HG03565 (cell line): Measurements from ENCODE around the gene RASAL3.
A peak's percentile ranks its signal among the peaks of the same experiment; 100 is the strongest.
"Not testable (repeated sequence)": the region's sequence is repeated elsewhere in the genome, so short reads cannot be mapped to it uniquely, and the experiment has no call there.

Experiments used
- ATAC-seq: cut with Tn5 transposase; IDR thresholded peaks from one replicate; pipeline ENCODE4 v1.9.1; 2021; ENCODE audit warnings: mild to moderate bottlenecking, moderate library complexity; ENCODE audit not compliant: unreplicated experiment

RASAL3 gene

DNA sequence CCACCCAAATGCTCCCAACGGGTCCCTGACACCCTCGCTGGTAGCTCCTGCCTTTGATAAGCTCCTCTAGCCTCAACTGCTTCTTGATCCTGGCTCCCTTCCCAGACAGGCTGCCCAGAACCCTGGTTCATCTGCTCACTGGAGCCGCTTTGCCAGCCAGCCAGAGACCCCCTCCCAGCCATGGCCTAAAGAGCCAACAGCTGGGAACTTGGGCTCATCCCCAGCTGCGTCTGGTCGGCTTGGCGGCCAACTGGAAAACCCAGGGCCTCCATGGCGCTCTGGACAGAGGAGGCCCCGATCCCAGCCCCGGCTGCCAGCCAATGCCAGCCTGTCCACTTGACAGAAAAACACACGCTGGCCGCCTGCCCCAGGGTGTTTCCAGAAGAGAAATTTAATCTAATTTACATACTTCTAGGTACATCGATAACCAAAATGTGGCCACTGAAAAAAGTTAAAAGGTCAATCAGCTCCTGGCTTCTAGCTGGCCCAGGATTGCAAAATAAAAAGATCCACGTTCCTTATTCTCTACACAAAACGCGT lies 42.6 kb downstream of the RASAL3 start:
- ATAC-seq = no peak

DNA sequence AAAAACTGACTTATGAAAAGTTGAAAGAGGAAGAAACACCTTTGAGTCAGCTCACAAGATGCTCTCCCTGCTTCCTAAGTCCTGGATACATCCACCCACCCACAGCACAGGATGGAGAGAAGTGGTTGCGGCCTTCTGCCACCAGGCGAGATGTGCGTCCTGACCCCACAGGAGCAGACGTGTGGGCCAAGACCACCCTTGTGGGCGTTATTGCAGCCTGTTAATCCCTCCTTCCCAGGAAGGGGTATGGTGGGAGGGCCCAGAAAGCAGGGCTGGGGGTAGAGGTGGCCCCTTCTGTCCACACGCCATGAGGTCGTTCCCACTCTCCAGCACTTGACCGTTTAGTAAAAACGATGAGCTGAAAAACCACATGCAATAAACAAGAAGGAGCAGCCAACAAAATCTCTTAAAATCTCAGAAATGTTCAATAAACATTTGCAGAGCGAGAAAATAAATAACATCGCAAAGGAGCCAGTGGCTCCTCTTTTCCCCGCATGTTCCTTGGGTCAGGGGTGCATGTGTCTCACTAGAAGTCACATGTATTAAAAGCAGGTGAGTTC lies 43.1 kb downstream of the RASAL3 start:
- ATAC-seq = no peak

DNA sequence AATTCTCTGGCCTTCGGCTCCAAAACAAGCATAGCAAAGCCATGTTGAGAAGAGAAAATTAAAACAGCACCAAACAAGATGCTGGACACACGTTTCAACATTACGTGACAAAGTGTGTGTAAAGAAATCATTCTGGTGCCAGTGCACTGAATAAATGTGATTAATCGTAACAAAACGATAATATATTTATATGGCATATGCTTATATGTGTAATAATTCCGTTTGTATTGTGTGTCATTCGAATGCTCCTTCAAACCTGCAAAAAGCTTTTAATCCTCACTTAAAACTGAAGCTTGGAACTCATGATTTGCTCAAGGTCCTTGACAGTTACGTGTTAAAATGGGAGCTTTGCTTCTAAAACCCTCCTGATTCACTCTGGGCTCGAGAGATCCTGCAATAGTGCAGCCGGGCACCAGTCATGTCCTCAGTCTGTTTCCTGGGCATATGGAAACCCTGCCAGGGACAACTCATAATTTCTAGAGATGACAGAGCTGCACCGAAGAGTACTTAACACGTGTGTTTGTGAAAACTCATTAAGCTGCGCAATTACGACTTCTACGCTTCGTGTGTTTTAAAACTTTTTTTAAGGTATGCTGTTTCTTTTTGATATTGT lies 44.8 kb downstream of the RASAL3 start:
- no peak for ATAC-seq

DNA sequence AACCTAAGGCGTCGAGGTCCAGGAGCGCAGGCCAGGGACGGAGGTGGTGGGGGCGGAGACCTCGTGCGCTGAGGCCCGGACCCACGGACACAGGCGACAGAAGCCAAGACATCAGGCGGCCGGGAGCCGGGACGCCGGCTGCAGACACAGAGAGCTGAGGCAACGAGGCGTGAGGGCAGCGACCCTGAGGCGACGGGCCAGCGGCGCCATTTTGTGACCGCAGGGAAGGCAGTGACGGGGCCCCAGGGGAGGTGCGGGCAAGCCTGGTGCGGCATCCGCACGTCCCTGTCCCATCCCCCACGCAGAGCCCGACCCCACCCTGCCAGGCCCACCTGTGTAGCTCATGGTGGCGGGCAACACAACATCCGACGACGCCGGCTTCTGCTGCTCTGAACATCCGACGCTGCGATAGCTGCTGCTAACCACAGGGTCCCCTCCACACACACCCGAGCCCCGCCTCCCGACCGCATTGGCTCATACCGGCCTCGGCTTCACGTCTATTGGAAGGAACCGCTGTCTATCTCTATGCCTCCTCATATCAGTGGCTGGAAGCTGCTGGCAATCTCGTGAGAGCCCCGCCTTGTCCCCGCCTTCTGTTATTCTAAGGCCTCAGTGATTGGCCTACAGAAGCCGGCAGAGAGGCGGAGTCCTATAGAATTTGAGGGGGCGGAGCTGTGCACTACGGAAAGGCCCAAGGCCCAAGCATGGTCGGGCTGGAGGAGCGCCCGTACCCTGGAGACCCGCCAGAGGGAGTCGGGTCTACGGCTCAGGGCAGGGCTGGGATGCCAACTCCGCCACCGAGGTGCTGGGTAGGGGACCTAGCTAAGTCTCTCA lies 45.5 kb downstream of the RASAL3 start, which contains the start of gene AKAP8L:
AKAP8L (minus strand) TSS at position 410 of the 834 bp plus-strand sequence; CDS start at position 345, 65 bp downstream.
- peak; percentile 90 for ATAC-seq

DNA sequence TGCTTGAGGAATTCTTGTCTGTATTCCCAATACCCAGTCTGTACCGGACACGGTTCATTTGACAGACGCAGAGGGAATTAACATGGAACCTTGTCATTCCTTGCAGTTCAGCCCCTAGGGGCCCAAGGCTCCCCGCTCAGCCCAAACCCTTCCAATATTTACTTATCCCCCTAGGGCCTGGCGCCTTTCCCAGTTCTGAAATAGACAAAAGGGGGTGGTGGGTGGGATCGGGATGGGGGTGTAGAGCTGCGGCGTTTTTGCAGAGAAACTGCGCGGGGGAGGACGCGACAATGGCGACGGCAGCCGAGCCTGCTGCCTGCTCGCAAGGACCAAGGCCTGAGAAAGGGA lies 46.1 kb downstream of the RASAL3 start:
- no peak for ATAC-seq

DNA sequence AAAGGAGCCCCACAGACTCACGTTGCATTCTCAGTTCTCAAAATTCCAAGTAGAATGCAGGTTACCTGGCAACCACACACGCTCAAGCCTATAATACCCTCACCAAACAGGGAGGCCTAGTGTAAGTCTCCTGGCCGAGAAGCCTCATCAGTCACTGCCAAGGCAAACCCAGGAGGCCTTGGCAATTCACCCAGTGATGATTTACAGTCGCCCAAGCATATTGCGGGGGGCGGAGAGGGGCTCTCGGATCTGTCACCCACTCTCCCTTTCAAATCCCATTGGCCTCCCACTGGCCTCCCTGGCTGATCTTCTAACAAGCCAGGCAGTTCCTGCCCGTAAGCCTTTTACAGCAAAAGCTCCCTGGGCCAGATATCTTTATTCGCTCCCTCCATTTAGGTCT lies 46.6 kb downstream of the RASAL3 start:
- ATAC-seq = no peak

DNA sequence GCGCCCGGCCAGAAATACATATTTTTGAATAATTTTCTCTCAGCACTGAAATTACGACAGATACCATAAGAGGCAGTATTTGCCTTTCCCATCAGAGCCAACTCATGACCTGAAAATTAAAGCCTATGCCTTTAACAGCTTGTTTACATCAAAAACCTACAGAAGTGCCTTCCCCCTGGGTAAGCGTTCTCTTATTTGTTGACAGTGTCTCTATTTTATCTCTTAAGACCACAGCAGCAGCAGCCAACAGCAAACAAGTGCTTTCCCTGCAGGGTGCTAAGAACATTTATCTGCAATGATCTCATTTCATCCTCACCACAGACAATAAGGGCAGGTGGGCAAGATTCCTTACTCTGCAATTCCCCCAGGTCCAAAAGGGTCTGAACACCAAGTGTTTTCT lies 51.5 kb downstream of the RASAL3 start:
- no peak for ATAC-seq

DNA sequence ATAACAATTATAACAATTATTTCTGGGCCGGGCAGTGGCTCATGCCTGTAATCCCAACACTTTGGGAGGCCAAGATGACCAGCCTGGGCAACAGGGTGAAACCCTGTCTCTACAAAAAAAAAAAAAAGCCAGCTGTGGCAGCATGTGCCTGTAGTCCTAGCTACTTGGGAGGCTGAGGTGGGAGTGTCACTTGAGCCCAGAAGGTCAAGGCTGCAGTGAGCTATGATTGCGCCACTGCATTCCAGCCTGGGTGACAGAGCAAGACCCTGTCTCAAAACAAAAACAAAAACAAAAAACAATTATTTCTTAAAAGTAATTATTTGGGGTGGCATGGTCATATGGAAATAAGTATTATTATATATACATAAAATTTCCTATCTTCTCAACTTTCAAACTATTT lies 53.0 kb downstream of the RASAL3 start:
- not testable (repeated sequence) for ATAC-seq

DNA sequence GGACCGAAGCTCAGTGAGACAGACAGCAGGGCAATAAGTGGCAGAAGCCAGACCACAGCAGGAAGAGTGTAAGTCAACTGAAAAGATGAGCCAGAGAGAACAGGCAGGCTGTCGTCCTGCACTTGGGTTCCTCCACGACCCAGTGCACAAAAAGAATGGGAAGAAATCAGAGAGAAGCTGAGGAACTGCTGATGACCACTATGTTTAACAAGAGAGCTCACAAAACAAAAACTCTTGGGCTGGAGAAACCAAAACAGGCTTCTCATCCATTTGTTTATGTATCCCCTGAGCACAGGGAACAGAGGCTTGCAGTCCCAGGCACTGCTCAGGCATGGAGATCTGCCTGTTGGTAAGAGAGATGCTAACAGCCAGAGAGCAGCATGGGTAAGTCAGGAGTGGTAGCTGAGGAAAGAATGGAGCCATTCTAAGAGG lies 59.5 kb downstream of the RASAL3 start:
- no peak for ATAC-seq

DNA sequence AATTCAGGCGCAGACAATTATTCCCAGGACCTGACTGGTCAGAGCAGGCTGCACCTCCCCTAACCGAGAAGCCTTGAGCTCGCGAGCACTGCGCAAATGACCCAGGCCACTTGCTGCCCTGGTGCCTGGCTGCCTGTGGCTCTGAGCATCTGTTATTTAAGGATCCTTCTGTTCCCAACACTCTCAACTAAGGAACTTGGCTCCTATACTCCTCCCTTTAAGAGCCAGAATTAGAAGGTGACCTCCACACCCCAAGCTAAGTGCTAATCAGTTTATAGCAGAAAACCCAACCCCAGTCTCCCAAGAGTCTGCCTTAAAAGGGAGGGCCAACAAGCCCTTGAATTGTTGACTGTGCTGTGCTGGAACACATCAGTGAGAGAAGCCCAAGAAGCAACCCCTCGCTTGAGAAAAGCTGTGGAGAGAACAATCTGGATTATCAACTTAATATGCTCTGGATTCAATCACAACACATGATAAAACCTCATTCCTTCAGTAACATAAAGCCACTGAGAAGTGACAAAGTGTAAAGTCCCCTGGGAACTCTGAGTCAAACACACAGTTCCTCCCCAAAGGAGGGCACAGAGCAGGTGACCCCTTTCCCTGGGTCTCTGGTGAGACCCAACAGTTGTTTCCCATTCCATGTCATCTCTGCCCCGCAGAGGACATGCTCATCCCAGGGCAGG lies 60.1 kb downstream of the RASAL3 start:
- no peak for ATAC-seq

DNA sequence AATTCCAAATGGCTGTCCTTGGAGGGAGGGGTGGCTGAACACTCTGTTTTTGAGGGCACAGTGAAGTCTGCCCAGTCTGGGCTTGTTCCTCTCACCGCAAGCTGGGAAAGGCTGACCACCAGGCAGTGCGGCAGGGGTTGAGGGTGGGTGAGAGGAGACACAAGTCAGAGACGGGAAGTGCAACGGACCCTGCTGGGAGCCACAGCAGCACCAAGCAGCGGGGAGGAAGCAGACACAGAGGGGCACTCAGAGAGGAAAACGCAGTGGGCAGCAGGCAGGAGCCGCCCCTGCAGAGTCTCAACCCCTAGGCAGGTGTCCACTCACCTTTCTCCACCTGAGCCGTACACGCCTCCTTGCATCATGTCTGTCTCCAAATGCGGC lies 61.2 kb downstream of the RASAL3 start:
- ATAC-seq = no peak

DNA sequence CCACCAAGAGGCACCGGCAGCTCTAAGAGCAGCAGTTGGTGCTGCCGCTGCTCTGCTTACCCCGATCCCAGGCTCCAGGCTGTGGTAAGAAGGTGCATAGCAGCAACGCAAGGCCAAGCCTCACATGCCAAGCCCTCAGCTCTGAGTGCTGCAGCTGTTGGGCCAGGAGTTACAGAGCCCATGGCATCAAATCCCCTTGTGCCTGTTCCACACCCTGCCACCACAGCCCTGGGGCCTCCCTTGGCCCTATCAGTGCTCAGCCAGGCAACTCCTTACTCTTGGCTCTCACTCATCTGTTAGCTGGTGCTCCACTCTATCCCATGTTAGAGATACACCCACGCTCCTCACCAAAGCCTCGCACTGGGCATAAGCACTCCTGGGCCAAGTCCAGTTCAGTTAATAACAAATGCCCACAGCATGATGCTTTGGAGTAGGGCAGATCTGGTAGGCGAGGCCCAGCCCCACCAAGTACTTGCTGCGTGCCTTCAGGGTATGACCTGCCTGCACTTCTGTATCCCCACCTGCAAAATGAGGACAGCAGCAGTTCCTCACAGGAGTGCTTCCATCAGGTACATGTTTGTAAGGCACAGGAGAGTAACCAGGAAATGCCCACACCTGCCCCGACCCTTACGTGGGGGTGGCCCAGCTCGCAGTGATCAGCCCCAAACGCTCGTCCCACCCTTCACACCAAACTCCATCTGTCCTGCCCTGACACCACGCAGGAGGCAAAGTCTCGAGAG lies 61.8 kb downstream of the RASAL3 start:
- no peak for ATAC-seq
